Neural cell (in vitro differentiated cells): ENCODE measurements around the gene DLEU7. TPM values are rescaled to one million over a fixed set of nuclear protein-coding genes. Genes with fewer than 3 reads are reported as not detected.

Source experiments
- H2AFZ ChIP-seq: fragments of 200-600, 300-800 bp; sonication (generic), shearing (Covaris generic); 2 replicates; pipeline ENCODE4 v1.6.0; 2014; ENCODE audit warnings: low read depth, mild to moderate bottlenecking, antibody characterized with exemption, low read length, moderate library complexity
- H3F3A ChIP-seq: fragments of 200-600 bp; shearing (Covaris generic); 2 replicates; pipeline ENCODE4 v1.6.1; 2016; ENCODE audit warnings: mild to moderate bottlenecking, moderate library complexity, mixed read lengths, antibody characterized with exemption, low read length; ENCODE audit not compliant: insufficient read depth, poor library complexity, severe bottlenecking
- H3K27ac ChIP-seq: fragments of 200-600, 300-800 bp; sonication (generic), shearing (Covaris generic); 2 replicates; pipeline ENCODE4 v1.5.1; 2014; ENCODE audit warnings: mild to moderate bottlenecking, low read length, moderate library complexity
- H3K27me3 ChIP-seq: fragments of 300-800, 200-600 bp; sonication (generic), shearing (Covaris generic); 2 replicates; pipeline ENCODE4 v1.6.0; 2014; ENCODE audit warnings: mild to moderate bottlenecking, low read depth, low read length, moderate library complexity; ENCODE audit not compliant: insufficient read depth
- H3K36me3 ChIP-seq: fragments of 300-800, 200-600 bp; sonication (generic), shearing (Covaris generic); 2 replicates; pipeline ENCODE4 v1.5.1; 2014; ENCODE audit warnings: mild to moderate bottlenecking, antibody characterized with exemption, low read length, moderate library complexity; ENCODE audit not compliant: insufficient read depth
- H3K4me2 ChIP-seq: fragments of 300-800, 200-600 bp; sonication (generic), shearing (Covaris generic); 2 replicates; pipeline ENCODE4 v1.6.0; 2014; ENCODE audit warnings: mild to moderate bottlenecking, low read length
- H3K4me3 ChIP-seq: fragments of 300-800, 200-600 bp; sonication (generic), shearing (Covaris generic); 2 replicates; pipeline ENCODE4 v1.5.1; 2014; ENCODE audit warnings: mild to moderate bottlenecking, low read length, moderate library complexity
- H3K79me2 ChIP-seq: fragments of 200-600 bp; shearing (Covaris generic); replicated peaks from 2 replicates; pipeline ENCODE4 v1.6.0; 2014; ENCODE audit warnings: mild to moderate bottlenecking, low read length, moderate library complexity; ENCODE audit not compliant: insufficient read depth
- H3K9ac ChIP-seq: fragments of 300-800, 200-600 bp; sonication (generic), shearing (Covaris generic); 2 replicates; pipeline ENCODE4 v1.6.1; 2016; ENCODE audit warnings: mild to moderate bottlenecking, low read length, mixed read lengths
- H3K9me2 ChIP-seq: fragments of 200-600 bp; shearing (Covaris generic); 2 replicates; pipeline ENCODE4 v1.6.1; 2016; ENCODE audit warnings: mild to moderate bottlenecking, low read length, mixed read lengths; ENCODE audit not compliant: insufficient read depth
- H3K9me3 ChIP-seq: fragments of 200-600, 300-800 bp; sonication (generic), shearing (Covaris generic); 2 replicates; pipeline ENCODE4 v1.6.1; 2016; ENCODE audit warnings: mild to moderate bottlenecking, mixed run types, low read length, moderate library complexity, mixed read lengths
- H4K20me1 ChIP-seq: fragments of 200-600 bp; shearing (Covaris generic); 2 replicates; pipeline ENCODE4 v1.6.1; 2016; ENCODE audit warnings: mild to moderate bottlenecking, mixed run types; ENCODE audit not compliant: insufficient read depth
- CTCF ChIP-seq: fragments of 450-650 bp; IDR thresholded peaks from 2 replicates; pipeline ENCODE4 v1.5.1; 2014; ENCODE audit warnings: antibody characterized with exemption, mild to moderate bottlenecking, moderate library complexity; ENCODE audit not compliant: poor library complexity, severe bottlenecking
- EP300 ChIP-seq: fragments of 450-650 bp; conservative IDR thresholded peaks from 2 replicates; pipeline ENCODE4 v1.6.1; 2014; ENCODE audit warnings: antibody characterized with exemption, mild to moderate bottlenecking, moderate library complexity; ENCODE audit not compliant: poor library complexity, severe bottlenecking
- EZH2 ChIP-seq: fragments of 200-600, 300-800 bp; shearing (Covaris generic), sonication (generic); IDR thresholded peaks from 2 replicates; pipeline ENCODE4 v1.6.1; 2014; ENCODE audit warnings: antibody characterized with exemption, low read length, borderline replicate concordance, mild to moderate bottlenecking; ENCODE audit not compliant: insufficient read depth, poor library complexity, severe bottlenecking
- MXI1 ChIP-seq: fragments of 450-650 bp; conservative IDR thresholded peaks from 2 replicates; pipeline ENCODE4 v1.6.1; 2014; ENCODE audit warnings: antibody characterized with exemption, mild to moderate bottlenecking; ENCODE audit not compliant: poor library complexity, severe bottlenecking
- POLR2AphosphoS5 ChIP-seq: IDR thresholded peaks from 2 replicates; pipeline ENCODE4 v1.6.1; 2012
- RAD21 ChIP-seq: fragments of 450-650 bp; conservative IDR thresholded peaks from 2 replicates; pipeline ENCODE4 v1.6.1; 2014; ENCODE audit warnings: antibody characterized with exemption, mild to moderate bottlenecking, moderate library complexity
- REST ChIP-seq: IDR thresholded peaks from 2 replicates; pipeline ENCODE4 v1.6.1; 2012; ENCODE audit warnings: borderline replicate concordance
- SMC3 ChIP-seq: fragments of 450-650 bp; conservative IDR thresholded peaks from 2 replicates; pipeline ENCODE4 v1.6.1; 2014; ENCODE audit warnings: antibody characterized with exemption, mild to moderate bottlenecking, moderate library complexity; ENCODE audit not compliant: poor library complexity
- TAF1 ChIP-seq: IDR thresholded peaks from 2 replicates; pipeline ENCODE4 v1.6.1; 2012; ENCODE audit warnings: low read depth
- polyA plus RNA-seq: library from polyadenylated mRNA; depleted of rRNA; stranded (reverse); fragments of >200 nt; gene quantifications from 2 replicates; pipeline ENCODE4 v1.2.3, GENCODE V29; 2014

DLEU7 gene
- polyA plus RNA-seq, 1 donor from 2014 or later: 0.26 TPM

- no peaks in the 10 kb centered on the region for H3K79me2 ChIP-seq
- no peak overlapping the region for H2AFZ ChIP-seq
- no peaks in the 10 kb centered on the region for H3F3A ChIP-seq
- no peaks in the 10 kb centered on the region for H3K36me3 ChIP-seq
- H3K4me2 ChIP-seq: no peak overlapping the region
- no peaks in the 10 kb centered on the region for H3K27me3 ChIP-seq
- no peak overlapping the region for H3K9ac ChIP-seq
- H3K9me2 ChIP-seq: no peaks in the 10 kb centered on the region
- no peaks in the 10 kb centered on the region for H3K9me3 ChIP-seq
- TF ChIP-seq RAD21 (no peak), MXI1 (no peak), POLR2AphosphoS5 (no peak), EZH2 (no peak), REST (no peak), CTCF (no peak), TAF1 (no peak)
- H3K4me3 ChIP-seq: no peak overlapping the region
- H4K20me1 ChIP-seq: no peaks in the 10 kb centered on the region
- H3K27ac ChIP-seq: no peak overlapping the region
Observed at GRCh38 chr13:50873991-50874390, 30.5 kb upstream of the DLEU7 start.

GRCh38 chr13:50873467-50873866 is 30.0 kb upstream of the DLEU7 start:
- H3K9ac ChIP-seq: no peak overlapping the region
- no peak for TF ChIP-seq TAF1
- no peak for TF ChIP-seq POLR2AphosphoS5
- no peak for TF ChIP-seq MXI1
- no peak for TF ChIP-seq SMC3
- TF ChIP-seq RAD21: no peak
- no peak for TF ChIP-seq EZH2
- TF ChIP-seq REST: no peak
- no peak for TF ChIP-seq CTCF
- no peak for TF ChIP-seq EP300
- no peaks in the 10 kb centered on the region for H3K79me2 ChIP-seq
- no peak overlapping the region for H3K27ac ChIP-seq
- H3K4me2 ChIP-seq: no peak overlapping the region
- H3K9me3 ChIP-seq: no peaks in the 10 kb centered on the region
- no peaks in the 10 kb centered on the region for H3K36me3 ChIP-seq
- H2AFZ ChIP-seq: no peak overlapping the region
- no peaks in the 10 kb centered on the region for H4K20me1 ChIP-seq
- H3F3A ChIP-seq: no peaks in the 10 kb centered on the region
- H3K27me3 ChIP-seq: no peaks in the 10 kb centered on the region
- no peaks in the 10 kb centered on the region for H3K9me2 ChIP-seq
- no peak overlapping the region for H3K4me3 ChIP-seq
